Renal cortical epithelial cell (primary cell): ENCODE measurements around the gene ATG7. TPM values are rescaled to one million over a fixed set of nuclear protein-coding genes. Genes with fewer than 3 reads are reported as not detected.
"Not testable (repeated sequence)": the region's sequence is repeated elsewhere in the genome, so short reads cannot be mapped to it uniquely, and the experiment has no call there.

Source experiments
- DNase-seq: peaks from one replicate; pipeline ENCODE4 v3.0.0-alpha.2; 2011; ENCODE audit warnings: low read depth
- total RNA-seq: library from RNA; depleted of rRNA; stranded (reverse); fragments of >200 nt; gene quantifications from 2 replicates; pipeline ENCODE4 v1.2.3, GENCODE V29; 2014

ATG7 gene
- total RNA-seq, 1 donor from 2014 or later: 98.7 TPM

- DNase-seq: peak; percentile 74
These were observed 237.2 kb downstream of the ATG7 start for GRCh38 chr3:11509173-11510000.

- no peak for DNase-seq
These were observed 237.8 kb downstream of the ATG7 start for GRCh38 chr3:11510001-11510340.

- DNase-seq: no peak
These were observed 238.2 kb downstream of the ATG7 start for GRCh38 chr3:11510356-11510755.

- not testable (repeated sequence) for DNase-seq
These were observed 239.4 kb downstream of the ATG7 start for GRCh38 chr3:11511606-11512005.

GRCh38 chr3:11513125-11513816 lies 241.1 kb downstream of the ATG7 start:
- not testable (repeated sequence) for DNase-seq

GRCh38 chr3:11513817-11514135 lies 241.6 kb downstream of the ATG7 start:
- no peak for DNase-seq

GRCh38 chr3:11514191-11514821 lies 242.1 kb downstream of the ATG7 start:
- DNase-seq: peak; percentile 75

- DNase-seq: no peak
These were observed 245.4 kb downstream of the ATG7 start for GRCh38 chr3:11517601-11518000.

- DNase-seq: no peak
These were observed 249.0 kb downstream of the ATG7 start for GRCh38 chr3:11521167-11521566.

- no peak for DNase-seq
These were observed 250.2 kb downstream of the ATG7 start for GRCh38 chr3:11522398-11522715.

GRCh38 chr3:11522953-11523571 lies 250.9 kb downstream of the ATG7 start:
- DNase-seq: no peak

- no peak for DNase-seq
These were observed 251.4 kb downstream of the ATG7 start for GRCh38 chr3:11523572-11524101.

- DNase-seq: not testable (repeated sequence)
These were observed 253.9 kb downstream of the ATG7 start for GRCh38 chr3:11526121-11526520.

- DNase-seq: no peak
These were observed 257.1 kb downstream of the ATG7 start for GRCh38 chr3:11529281-11529680.

GRCh38 chr3:11530153-11530721 lies 258.0 kb downstream of the ATG7 start:
- no peak for DNase-seq

- peak; percentile 29 for DNase-seq
These were observed 260.8 kb downstream of the ATG7 start for GRCh38 chr3:11532931-11533391.

GRCh38 chr3:11534011-11534792 lies 262.0 kb downstream of the ATG7 start:
- no peak for DNase-seq

- no peak for DNase-seq
These were observed 262.6 kb downstream of the ATG7 start for GRCh38 chr3:11534793-11535101.

GRCh38 chr3:11535243-11535960 lies 263.2 kb downstream of the ATG7 start:
- no peak for DNase-seq

- DNase-seq: no peak
These were observed 264.1 kb downstream of the ATG7 start for GRCh38 chr3:11536132-11536935.
